Measurements from ENCODE around the gene RENBP.

DNA sequence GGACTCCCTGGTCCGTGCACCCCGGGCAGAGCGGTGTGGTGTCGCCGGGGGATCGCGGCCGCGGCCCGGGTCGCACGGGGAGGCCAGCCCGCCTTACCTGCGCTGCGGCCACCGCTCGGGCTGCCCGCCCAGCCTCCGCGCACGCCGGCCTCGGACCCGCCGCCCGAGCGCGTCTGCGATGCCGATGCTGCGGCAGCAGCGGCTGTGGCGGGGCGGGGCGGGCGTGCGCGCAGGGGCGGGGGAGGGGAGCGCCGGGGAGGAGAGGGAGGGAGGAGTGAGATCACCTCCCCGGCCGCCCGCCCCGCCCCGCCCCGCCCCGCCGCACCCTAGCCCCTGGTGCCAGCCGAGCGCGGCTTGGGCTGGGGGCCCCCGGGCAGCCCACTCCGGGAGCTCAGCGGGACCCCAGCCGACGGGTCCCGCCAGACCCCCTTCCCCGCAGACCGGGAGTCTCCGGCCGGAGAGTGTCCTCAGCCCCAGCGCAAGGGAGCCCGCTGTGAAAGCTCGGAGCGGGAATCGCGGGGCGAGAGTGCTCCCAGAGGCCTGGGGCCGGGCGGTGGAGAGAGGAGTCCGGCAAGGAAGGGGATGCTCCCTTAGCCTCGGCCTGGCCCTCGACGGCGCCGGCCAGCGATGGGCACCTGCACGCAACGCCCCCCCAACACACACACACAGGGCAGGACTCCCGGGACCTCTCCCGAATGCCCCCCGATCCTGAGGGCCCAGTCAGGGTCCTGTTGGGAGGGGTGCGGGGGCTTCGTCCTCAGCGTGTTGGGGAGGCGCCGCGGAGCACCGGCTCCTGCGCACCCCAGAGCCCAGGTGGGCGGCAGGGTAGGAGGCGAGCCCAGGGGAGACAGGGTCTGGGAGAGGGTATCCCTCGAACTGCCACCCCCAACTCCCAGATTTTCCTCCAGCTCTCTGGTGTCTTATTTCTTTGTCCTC is 58.2 kb downstream of the RENBP start, which contains the start of gene L1CAM:
- TF ChIP-seq CTCF (IDR thresholded peaks at IDR 0.05) (no peak), POLR2A (IDR thresholded peaks at IDR 0.05) (no peak)
